HG03342 (cell line): ENCODE measurements around the gene PCDHB9.
"Not testable (repeated sequence)": the region's sequence is repeated elsewhere in the genome, so short reads cannot be mapped to it uniquely, and the experiment has no call there.

Experiments
- ATAC-seq: cut with Tn5 transposase; IDR thresholded peaks from one replicate; pipeline ENCODE4 v1.9.1; 2021; ENCODE audit warnings: mild to moderate bottlenecking, moderate library complexity; ENCODE audit not compliant: unreplicated experiment

PCDHB9 gene

DNA sequence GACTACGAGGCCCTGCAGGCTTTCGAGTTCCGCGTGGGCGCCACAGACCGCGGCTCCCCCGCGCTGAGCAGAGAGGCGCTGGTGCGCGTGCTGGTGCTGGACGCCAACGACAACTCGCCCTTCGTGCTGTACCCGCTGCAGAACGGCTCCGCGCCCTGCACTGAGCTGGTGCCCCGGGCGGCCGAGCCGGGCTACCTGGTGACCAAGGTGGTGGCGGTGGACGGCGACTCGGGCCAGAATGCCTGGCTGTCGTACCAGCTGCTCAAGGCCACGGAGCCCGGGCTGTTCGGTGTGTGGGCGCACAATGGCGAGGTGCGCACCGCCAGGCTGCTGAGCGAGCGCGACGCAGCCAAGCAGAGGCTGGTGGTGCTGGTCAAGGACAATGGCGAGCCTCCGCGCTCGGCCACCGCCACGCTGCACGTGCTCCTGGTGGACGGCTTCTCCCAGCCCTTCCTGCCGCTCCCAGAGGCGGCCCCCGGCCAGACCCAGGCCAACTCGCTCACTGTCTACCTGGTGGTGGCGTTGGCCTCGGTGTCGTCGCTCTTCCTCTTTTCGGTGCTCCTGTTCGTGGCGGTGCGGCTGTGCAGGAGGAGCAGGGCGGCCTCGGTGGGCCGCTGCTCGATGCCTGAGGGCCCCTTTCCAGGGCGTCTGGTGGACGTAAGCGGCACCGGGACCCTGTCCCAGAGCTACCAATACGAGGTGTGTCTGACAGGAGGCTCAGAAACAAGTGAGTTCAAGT is 2.7 kb upstream of the PCDHB9 start:
- not testable (repeated sequence) for ATAC-seq

DNA sequence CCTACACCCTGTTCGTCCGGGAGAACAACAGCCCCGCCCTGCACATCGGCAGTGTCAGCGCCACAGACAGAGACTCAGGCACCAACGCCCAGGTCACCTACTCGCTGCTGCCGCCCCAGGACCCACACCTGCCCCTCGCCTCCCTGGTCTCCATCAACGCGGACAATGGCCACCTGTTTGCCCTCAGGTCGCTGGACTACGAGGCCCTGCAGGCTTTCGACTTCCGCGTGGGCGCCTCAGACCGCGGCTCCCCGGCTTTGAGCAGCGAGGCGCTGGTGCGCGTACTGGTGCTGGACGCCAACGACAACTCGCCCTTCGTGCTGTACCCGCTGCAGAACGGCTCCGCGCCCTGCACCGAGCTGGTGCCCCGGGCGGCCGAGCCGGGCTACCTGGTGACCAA is 1.7 kb downstream of the PCDHB9 start:
- ATAC-seq, result not testable (repeated sequence)

DNA sequence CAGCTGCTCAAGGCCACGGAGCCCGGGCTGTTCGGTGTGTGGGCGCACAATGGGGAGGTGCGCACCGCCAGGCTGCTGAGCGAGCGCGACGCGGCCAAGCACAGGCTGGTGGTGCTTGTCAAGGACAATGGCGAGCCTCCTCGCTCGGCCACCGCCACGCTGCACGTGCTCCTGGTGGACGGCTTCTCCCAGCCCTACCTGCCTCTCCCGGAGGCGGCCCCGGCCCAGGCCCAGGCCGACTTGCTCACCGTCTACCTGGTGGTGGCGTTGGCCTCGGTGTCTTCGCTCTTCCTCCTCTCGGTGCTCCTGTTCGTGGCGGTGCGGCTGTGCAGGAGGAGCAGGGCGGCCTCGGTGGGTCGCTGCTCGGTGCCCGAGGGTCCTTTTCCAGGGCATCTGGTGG is 2.2 kb downstream of the PCDHB9 start:
- ATAC-seq, result not testable (repeated sequence)

DNA sequence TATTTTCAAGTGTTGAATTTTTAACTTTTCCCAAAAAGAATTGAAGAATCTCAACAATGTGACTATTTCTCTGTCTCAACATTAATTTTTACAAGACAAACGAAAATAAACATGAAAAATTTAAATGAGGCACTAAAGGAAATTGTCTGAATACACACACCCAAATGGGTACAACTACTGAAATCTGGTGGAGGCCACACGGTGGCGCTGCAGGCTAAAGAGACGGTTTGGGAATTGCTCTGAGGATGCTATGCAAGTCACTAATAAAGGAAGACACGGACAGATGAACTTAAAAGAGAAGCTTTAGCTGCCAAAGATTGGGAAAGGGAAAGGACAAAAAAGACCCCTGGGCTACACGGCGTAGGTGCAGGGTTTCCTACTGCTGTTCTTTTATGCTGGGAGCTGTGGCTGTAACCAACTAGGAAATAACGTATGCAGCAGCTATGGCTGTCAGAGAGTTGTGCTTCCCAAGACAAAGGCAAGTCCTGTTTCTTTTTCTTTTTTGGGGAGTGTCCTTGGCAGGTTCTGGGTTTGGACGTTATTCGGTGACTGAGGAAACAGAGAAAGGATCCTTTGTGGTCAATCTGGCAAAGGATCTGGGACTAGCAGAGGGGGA is 5.3 kb downstream of the PCDHB9 start, which contains the start of gene PCDHB10:
Gene PCDHB10 (plus strand): TSS at position 244 of the 616 bp plus-strand sequence. CDS start 200 bp downstream, at position 444.
- no peak for ATAC-seq

DNA sequence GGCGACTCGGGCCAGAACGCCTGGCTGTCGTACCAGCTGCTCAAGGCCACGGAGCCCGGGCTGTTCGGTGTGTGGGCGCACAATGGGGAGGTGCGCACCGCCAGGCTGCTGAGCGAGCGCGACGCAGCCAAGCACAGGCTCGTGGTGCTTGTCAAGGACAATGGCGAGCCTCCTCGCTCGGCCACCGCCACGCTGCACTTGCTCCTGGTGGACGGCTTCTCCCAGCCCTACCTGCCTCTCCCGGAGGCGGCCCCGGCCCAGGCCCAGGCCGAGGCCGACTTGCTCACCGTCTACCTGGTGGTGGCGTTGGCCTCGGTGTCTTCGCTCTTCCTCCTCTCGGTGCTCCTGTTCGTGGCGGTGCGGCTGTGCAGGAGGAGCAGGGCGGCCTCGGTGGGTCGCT is 7.4 kb downstream of the PCDHB9 start:
- not testable (repeated sequence) for ATAC-seq

DNA sequence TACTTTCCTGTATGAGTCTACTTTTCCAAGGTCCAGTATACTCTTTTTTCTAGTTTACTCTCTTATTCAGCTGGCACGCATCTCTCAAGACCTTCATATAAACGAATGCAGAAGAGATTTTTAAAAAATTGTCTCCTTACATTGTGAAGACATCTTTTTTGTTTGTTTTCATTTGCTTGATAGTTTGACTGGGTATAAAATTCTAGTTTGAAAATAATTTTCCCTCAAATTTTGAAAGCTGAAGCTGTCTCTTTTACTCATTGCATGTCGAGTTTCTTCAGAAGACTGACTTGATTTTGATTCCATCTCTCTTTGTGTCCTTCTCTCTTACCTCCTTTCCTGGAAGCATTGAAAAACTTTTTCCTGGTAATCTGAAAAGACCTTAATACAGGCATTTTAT is 9.4 kb downstream of the PCDHB9 start:
- no peak for ATAC-seq

DNA sequence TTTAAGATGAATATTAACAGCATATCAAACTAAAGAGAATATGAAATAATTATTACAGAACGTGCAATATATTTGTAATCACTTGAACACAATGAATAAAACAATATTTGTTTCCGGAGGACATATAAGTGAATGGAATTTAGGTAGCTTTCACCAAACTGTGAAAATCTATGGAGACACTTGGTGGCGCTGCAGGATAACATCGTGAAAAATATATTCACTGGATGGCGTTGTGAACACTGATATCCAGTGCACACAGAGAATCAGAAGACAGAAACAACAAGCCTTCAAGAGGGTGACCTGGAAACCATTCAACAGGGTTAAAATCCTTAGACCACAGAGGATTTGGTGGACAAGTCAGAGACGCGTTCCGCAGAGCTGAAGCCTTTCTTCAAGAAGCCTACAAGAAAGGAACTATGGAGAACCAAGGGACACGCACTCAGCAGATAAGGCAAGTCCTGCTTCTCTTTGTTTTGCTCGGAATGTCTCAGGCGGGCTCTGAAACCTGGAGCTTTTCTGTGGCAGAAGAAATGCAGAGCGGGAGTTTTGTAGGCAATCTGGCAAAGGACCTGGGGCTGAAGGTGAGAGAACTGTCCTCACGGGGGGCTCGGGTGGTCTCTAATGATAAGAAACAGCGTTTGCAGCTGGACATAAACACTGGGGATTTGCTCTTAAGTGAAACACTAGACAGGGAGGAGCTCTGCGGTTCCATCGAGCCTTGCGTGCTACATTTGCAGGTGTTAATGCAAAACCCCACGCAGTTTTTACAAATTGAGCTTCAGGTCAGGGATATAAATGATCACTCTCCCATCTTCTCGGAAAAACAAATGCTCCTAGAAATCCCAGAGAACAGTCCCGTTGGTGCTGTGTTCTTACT is 12.6 kb downstream of the PCDHB9 start, which contains the start of gene PCDHB11:
Gene PCDHB11 (plus strand): TSS at position 269 of the 877 bp plus-strand sequence. CDS start 148 bp downstream, at position 417.
- ATAC-seq, result no peak

DNA sequence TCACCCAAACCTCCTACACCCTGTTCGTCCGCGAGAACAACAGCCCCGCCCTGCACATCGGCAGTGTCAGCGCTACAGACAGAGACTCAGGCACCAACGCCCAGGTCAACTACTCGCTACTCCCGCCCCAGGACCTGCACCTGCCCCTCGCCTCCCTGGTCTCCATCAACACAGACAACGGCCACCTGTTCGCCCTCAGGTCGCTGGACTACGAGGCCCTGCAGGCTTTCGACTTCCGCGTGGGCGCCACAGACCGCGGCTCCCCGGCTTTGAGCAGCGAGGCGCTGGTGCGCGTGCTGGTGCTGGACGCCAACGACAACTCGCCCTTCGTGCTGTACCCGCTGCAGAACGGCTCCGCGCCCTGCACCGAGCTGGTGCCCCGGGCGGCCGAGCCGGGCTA is 14.2 kb downstream of the PCDHB9 start:
- ATAC-seq, result not testable (repeated sequence)

DNA sequence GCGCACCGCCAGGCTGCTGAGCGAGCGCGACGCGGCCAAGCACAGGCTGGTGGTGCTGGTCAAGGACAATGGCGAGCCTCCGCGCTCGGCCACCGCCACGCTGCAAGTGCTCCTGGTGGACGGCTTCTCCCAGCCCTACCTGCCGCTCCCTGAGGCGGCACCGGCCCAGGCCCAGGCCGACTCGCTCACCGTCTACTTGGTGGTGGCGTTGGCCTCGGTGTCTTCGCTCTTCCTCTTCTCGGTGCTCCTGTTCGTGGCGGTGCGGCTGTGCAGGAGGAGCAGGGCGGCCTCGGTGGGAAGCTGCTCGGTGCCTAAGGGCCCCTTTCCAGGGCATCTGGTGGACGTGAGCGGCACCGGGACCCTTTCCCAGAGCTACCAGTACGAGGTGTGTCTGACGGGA is 14.7 kb downstream of the PCDHB9 start:
- ATAC-seq, result not testable (repeated sequence)

DNA sequence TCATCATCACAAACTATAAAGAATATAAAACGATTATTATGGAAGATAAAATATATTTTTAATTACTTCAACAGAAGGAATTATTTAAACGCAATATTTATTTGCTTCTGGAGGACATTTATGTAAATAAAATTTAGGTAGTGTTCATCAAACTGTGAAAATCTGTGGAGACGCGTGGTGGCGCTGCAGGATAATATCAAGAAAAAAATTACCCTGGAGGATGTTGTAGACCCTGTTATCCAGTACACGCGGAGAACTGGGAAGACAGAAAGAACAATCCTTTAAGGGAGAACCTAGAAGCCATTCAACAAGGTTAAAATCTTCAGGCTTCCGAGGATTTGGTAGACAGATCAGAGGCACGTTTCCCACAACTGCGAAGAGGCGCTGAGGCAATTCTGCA is 21.5 kb downstream of the PCDHB9 start, which contains the start of gene PCDHB12:
Gene PCDHB12 (plus strand): TSS at position 242 of the 400 bp plus-strand sequence. CDS start 189 bp downstream, outside the sequence.
- no peak for ATAC-seq

DNA sequence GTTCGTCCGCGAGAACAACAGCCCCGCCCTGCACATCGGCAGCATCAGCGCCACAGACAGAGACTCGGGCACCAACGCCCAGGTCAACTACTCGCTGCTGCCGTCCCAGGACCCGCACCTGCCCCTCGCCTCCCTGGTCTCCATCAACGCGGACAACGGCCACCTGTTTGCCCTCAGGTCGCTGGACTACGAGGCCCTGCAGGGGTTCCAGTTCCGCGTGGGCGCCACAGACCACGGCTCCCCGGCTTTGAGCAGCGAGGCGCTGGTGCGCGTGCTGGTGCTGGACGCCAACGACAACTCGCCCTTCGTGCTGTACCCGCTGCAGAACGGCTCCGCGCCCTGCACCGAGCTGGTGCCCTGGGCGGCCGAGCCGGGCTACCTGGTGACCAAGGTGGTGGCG is 23.3 kb downstream of the PCDHB9 start:
- ATAC-seq, result not testable (repeated sequence)

DNA sequence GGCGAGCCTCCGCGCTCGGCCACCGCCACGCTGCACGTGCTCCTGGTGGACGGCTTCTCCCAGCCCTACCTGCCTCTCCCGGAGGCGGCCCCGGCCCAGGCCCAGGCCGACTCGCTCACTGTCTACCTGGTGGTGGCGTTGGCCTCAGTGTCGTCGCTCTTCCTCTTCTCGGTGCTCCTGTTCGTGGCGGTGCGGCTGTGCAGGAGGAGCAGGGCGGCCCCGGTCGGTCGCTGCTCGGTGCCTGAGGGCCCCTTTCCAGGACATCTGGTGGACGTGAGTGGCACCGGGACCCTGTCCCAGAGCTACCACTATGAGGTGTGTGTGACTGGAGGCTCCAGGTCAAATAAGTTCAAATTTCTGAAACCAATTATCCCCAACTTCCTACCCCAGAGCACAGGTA is 23.9 kb downstream of the PCDHB9 start:
- not testable (repeated sequence) for ATAC-seq

DNA sequence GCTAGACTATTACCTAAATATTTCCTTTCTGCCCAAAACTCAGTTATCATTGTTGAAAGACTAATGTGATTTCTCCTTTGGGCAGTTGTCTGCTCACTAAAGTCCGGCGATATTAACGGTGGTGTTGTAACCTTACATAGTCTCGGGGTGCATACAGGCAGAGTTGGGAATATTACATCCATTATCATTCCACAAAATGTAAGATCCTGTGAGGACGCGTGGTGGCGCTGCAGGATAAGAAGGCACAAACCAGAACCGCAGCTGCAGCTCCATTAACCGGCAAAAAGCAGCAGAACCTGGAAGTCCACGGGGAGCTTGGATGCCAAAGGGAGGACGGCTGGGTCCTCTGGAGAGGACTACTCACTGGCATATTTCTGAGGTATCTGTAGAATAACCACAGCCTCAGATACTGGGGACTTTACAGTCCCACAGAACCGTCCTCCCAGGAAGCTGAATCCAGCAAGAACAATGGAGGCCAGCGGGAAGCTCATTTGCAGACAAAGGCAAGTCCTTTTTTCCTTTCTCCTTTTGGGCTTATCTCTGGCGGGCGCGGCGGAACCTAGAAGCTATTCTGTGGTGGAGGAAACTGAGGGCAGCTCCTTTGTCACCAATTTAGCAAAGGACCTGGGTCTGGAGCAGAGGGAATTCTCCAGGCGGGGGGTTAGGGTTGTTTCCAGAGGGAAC is 26.8 kb downstream of the PCDHB9 start, which contains the start of gene PCDHB13:
Gene PCDHB13 (plus strand): TSS at position 264 of the 684 bp plus-strand sequence. CDS start 205 bp downstream, at position 469.
- ATAC-seq, result not testable (repeated sequence)

DNA sequence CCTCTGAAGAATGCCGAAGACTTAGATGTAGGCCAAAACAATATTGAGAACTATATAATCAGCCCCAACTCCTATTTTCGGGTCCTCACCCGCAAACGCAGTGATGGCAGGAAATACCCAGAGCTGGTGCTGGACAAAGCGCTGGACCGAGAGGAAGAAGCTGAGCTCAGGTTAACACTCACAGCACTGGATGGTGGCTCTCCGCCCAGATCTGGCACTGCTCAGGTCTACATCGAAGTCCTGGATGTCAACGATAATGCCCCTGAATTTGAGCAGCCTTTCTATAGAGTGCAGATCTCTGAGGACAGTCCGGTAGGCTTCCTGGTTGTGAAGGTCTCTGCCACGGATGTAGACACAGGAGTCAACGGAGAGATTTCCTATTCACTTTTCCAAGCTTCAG is 27.6 kb downstream of the PCDHB9 start:
- ATAC-seq, result not testable (repeated sequence)

DNA sequence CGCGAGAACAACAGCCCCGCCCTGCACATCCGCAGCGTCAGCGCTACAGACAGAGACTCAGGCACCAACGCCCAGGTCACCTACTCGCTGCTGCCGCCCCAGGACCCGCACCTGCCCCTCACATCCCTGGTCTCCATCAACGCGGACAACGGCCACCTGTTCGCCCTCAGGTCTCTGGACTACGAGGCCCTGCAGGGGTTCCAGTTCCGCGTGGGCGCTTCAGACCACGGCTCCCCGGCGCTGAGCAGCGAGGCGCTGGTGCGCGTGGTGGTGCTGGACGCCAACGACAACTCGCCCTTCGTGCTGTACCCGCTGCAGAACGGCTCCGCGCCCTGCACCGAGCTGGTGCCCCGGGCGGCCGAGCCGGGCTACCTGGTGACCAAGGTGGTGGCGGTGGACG is 28.5 kb downstream of the PCDHB9 start:
- ATAC-seq, result not testable (repeated sequence)

DNA sequence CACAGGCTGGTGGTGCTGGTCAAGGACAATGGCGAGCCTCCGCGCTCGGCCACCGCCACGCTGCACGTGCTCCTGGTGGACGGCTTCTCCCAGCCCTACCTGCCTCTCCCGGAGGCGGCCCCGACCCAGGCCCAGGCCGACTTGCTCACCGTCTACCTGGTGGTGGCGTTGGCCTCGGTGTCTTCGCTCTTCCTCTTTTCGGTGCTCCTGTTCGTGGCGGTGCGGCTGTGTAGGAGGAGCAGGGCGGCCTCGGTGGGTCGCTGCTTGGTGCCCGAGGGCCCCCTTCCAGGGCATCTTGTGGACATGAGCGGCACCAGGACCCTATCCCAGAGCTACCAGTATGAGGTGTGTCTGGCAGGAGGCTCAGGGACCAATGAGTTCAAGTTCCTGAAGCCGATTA is 29.1 kb downstream of the PCDHB9 start:
- not testable (repeated sequence) for ATAC-seq

DNA sequence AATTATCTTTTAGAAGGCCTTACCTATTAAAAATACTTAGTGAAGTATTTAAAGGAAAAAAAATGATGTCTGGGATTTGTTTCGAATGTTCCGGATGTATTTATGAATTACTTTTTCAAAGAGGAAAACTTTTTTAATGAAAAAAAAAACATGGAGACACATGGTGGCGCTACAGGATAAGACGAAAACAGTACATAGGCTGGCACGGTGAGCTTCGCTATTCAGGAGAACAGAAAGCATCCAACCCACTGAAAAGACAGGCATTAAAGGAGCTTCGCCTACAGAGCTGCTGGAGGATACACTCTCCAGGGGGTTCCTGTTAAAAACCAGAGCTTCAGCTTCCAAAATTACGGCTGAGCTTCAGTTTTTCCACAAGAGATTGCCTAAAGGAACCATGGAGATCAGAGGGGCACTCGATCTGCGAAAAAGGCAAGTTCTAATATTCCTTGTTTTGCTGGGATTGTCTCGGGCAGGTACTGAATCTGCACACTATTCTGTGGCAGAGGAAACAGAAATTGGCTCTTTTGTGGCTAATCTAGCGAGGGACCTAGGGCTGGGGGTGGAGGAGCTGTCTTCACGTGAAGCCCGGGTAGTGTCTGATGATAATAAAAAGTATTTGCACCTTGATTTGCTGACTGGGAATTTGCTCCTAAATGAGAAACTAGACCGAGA is 36.3 kb downstream of the PCDHB9 start, which contains the start of gene PCDHB14:
Gene PCDHB14 (plus strand): TSS at position 232 of the 672 bp plus-strand sequence. CDS start 163 bp downstream, at position 395.
- no peak for ATAC-seq

DNA sequence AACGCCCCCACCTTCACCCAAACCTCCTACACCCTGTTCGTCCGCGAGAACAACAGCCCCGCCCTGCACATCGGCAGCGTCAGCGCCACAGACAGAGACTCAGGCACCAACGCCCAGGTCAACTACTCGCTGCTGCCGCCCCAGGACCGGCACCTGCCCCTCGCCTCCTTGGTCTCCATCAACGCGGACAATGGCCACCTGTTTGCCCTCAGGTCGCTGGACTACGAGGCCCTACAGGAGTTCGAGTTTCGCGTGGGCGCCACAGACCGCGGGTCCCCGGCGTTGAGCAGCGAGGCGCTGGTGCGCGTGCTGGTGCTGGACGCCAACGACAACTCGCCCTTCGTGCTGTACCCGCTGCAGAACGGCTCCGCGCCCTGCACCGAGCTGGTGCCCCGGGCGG is 37.9 kb downstream of the PCDHB9 start:
- not testable (repeated sequence) for ATAC-seq

DNA sequence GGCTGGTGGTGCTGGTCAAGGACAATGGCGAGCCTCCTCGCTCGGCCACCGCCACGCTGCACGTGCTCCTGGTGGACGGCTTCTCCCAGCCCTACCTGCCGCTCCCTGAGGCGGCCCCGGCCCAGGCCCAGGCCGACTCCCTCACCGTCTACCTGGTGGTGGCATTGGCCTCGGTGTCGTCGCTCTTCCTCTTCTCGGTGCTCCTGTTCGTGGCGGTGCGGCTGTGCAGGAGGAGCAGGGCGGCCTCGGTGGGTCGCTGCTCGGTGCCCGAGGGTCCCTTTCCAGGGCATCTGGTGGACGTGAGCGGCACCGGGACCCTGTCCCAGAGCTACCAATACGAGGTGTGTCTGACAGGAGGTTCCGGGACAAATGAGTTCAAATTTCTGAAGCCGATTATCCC is 38.5 kb downstream of the PCDHB9 start:
- not testable (repeated sequence) for ATAC-seq
